Left ventricle myocardium inferior (tissue), 1 donor: ENCODE results near the gene BTBD1. TPM values are rescaled to one million over a fixed set of nuclear protein-coding genes. Genes with fewer than 3 reads are reported as not detected.

Experiments
- DNase-seq: peaks from one replicate; pipeline ENCODE4 v3.0.0-alpha.2; 2020
- H3K27ac ChIP-seq: fragments of 200-600 bp; replicated peaks from 2 replicates; pipeline ENCODE4 v1.8.0; 2021
- H3K27me3 ChIP-seq: fragments of 200-600 bp; 2 replicates; pipeline ENCODE4 v1.8.0; 2021; ENCODE audit warnings: low read depth
- H3K36me3 ChIP-seq: fragments of 200-600 bp; 2 replicates; pipeline ENCODE4 v1.8.0; 2021
- H3K4me1 ChIP-seq: fragments of 200-600 bp; 2 replicates; pipeline ENCODE4 v1.8.0; 2021
- H3K4me3 ChIP-seq: fragments of 200-600 bp; 2 replicates; pipeline ENCODE4 v1.8.0; 2021; ENCODE audit warnings: mild to moderate bottlenecking, moderate library complexity
- H3K9me3 ChIP-seq: fragments of 200-600 bp; replicated peaks from 2 replicates; pipeline ENCODE4 v1.8.0; 2021
- CTCF ChIP-seq: fragments of 200-600 bp; IDR thresholded peaks from 2 replicates; pipeline ENCODE4 v1.8.0; 2021; ENCODE audit warnings: antibody characterized with exemption, mild to moderate bottlenecking, borderline replicate concordance
- intact Hi-C: fragments of 100-400 bp; cut with micrococcal nuclease; formaldehyde crosslinking; loops from one replicate; pipeline ENCODE4 v1.11.0; 2022
- total RNA-seq: library from RNA; stranded (reverse); fragmentation: NEBNext Ultra II Directional; extraction: Animal tissue kit (Norgen Biotek cat#: 25700); gene quantifications from one replicate; pipeline ENCODE4 v1.2.1, GENCODE V29; 2021
- donor health status: DM: no; HTN: yes; CAD: no; lungs with severe emphysema.

The BTBD1 gene
- total RNA-seq, 1 donor from 2014 or later: 169 TPM

- Histone ChIP-seq H3K36me3 (no peaks in the 10 kb centered on the region), H3K27me3 (peaks cover 4% of the 10 kb centered on the region), H3K4me3 (no peak overlapping the region), H3K9me3 (peaks cover 9% of the 10 kb centered on the region), H3K27ac (no peak overlapping the region), H3K4me1 (peaks cover 22% of the 10 kb centered on the region)
- intact Hi-C loops: no loop called here
- no peak for DNase-seq
- TF ChIP-seq CTCF: no peak
Observed at GRCh38 chr15:83102346-83102745, 35.3 kb upstream of the BTBD1 start.

DNA sequence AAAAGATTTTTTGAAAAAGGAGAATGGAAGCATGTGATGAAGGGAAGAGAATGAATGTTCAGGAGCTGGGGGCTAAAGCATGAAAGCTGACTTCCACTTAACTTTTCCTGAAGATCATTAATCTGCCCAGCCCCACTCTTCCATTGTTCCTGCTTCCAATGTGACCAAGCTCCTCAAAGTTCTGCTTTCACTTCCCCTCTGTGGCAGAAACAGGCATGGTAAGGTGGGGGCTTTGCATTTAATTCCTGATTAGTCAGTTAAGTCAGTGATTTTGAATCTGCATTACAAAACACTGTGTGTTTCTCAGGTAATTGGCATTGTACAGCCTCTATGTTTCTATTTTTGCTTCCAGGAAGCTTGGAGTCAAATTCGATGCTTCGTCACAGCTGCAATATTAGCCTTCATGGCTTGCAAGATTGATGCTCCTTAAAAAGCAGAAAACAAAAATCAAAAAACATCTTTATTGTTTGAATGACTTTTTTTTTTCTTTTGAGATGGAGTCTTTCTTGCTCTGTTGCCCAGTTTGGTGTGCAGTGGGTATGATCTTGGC lies 33.1 kb upstream of the BTBD1 start:
- Histone ChIP-seq H3K27ac (peak overlapping the region; percentile 20), H3K36me3 (no peaks in the 10 kb centered on the region), H3K4me1 (peaks cover 13% of the 10 kb centered on the region), H3K27me3 (no peaks in the 10 kb centered on the region), H3K4me3 (no peak overlapping the region), H3K9me3 (peaks cover 17% of the 10 kb centered on the region)
- no peak for DNase-seq
- intact Hi-C loops: no loop called here
- TF ChIP-seq CTCF: no peak

DNA sequence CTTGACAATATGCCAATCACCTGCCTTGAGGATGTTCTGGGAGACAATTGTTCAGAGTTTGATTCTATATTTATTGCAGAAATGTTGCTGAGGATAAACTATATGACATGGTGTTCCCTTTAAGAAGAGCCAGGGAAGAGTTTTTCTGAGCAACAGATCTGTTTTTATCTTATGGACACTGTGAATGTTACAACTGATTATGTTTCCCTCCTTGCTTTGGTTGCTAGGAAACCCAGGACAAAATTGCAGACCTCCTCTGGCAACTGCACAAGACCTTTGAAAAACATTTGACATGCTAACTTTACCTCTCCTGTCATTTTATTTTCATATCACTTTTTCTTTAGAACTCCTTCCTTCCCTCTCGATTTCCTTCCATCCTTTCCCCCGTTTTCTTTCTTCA lies 32.2 kb upstream of the BTBD1 start:
- no peak for DNase-seq
- Histone ChIP-seq H3K36me3 (no peaks in the 10 kb centered on the region), H3K4me3 (no peak overlapping the region), H3K27ac (no peak overlapping the region), H3K9me3 (peaks cover 17% of the 10 kb centered on the region), H3K4me1 (peaks cover 13% of the 10 kb centered on the region), H3K27me3 (no peaks in the 10 kb centered on the region)
- TF ChIP-seq CTCF: no peak
- intact Hi-C loops: no loop called here

DNA sequence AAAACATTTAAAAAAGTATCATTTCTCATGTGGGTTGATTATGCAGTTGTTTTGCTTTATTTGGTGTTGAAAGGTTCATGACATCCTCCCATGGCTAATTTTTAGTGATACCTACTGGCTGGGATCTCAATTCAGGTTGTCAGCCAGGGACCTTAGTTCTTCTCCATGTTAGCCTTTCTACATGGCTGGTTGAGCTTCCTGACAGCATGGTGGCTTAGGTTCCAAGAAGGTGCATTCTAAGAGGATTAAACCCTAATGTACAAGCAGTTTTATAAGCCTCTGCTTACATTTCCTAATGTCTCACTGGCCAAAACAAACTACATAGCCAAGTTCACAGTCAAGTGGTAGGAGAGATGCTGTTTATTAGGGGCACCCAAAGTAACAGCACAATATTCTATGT lies 31.0 kb upstream of the BTBD1 start:
- Histone ChIP-seq H3K9me3 (peaks cover 17% of the 10 kb centered on the region), H3K36me3 (no peaks in the 10 kb centered on the region), H3K27ac (no peak overlapping the region), H3K4me3 (no peak overlapping the region), H3K27me3 (no peaks in the 10 kb centered on the region), H3K4me1 (peaks cover 13% of the 10 kb centered on the region)
- no peak for TF ChIP-seq CTCF
- intact Hi-C loops: no loop called here
- no peak for DNase-seq

GRCh38 chr15:83094583-83094982 lies 27.5 kb upstream of the BTBD1 start:
- Histone ChIP-seq H3K27me3 (no peaks in the 10 kb centered on the region), H3K27ac (no peak overlapping the region), H3K9me3 (peaks cover 17% of the 10 kb centered on the region), H3K4me3 (no peak overlapping the region), H3K36me3 (no peaks in the 10 kb centered on the region), H3K4me1 (peaks cover 10% of the 10 kb centered on the region)
- no peak for TF ChIP-seq CTCF
- DNase-seq: no peak
- intact Hi-C loops: no loop called here
